Astrocyte of the spinal cord (primary cell): Measurements from ENCODE around the gene MIB2.
A peak's percentile ranks its signal among the peaks of the same experiment; 100 is the strongest.

Experiments
- DNase-seq: peaks from one replicate; pipeline ENCODE4 v3.0.0; 2011; ENCODE audit warnings: low read depth, low spot score
- H3K4me3 ChIP-seq: 2 replicates; pipeline ENCODE4 v1.5.1; 2011; ENCODE audit warnings: low read depth, mild to moderate bottlenecking, low read length, moderate library complexity
- CTCF ChIP-seq: IDR thresholded peaks from 2 replicates; pipeline ENCODE4 v1.5.1; 2012; ENCODE audit warnings: low read depth, mild to moderate bottlenecking, low read length, inconsistent platforms
- in situ Hi-C: cut with HindIII; loops from 2 replicates; pipeline ENCODE4 v1.10.0; 2017; ENCODE audit warnings: low sequenced_read_pairs

Gene MIB2

GRCh38 chr1:1614954-1615255 lies 395 bp upstream of the MIB2 start:
- TF ChIP-seq CTCF, result no peak
- no peak for DNase-seq
- H3K4me3 ChIP-seq, result peak overlapping the region; percentile 90
- in situ Hi-C loops, result no loop called here

- DNase-seq, result no peak
- peak overlapping the region; percentile 90 for H3K4me3 ChIP-seq
- in situ Hi-C loops, result no loop called here
- no peak for TF ChIP-seq CTCF
These were observed 918 bp downstream of the MIB2 start for GRCh38 chr1:1616045-1616790.

GRCh38 chr1:1616838-1617237 lies 1.5 kb downstream of the MIB2 start:
- peak overlapping the region; percentile 90 for H3K4me3 ChIP-seq
- DNase-seq, result no peak
- TF ChIP-seq CTCF, result no peak
- in situ Hi-C loops, result no loop called here

GRCh38 chr1:1617516-1617915 lies 2.2 kb downstream of the MIB2 start:
- no peak for TF ChIP-seq CTCF
- no peak overlapping the region for H3K4me3 ChIP-seq
- in situ Hi-C loops, result no loop called here
- no peak for DNase-seq

- TF ChIP-seq CTCF, result no peak
- no peak for DNase-seq
- in situ Hi-C loops, result no loop called here
- H3K4me3 ChIP-seq, result no peak overlapping the region
These were observed 2.6 kb downstream of the MIB2 start for GRCh38 chr1:1617925-1618324.

- in situ Hi-C loops, result no loop called here
- no peak for TF ChIP-seq CTCF
- no peak overlapping the region for H3K4me3 ChIP-seq
- DNase-seq, result no peak
These were observed 3.2 kb downstream of the MIB2 start for GRCh38 chr1:1618396-1619068.
